GM13977 (cell line): ENCODE measurements around the gene PDE8A.

Source experiments
- DNase-seq: peaks from one replicate; pipeline ENCODE4 v3.0.0; 2012; ENCODE audit warnings: low spot score
- in situ Hi-C: fragments of 300-500 bp; cut with MboI; formaldehyde crosslinking; loops from one replicate; pipeline ENCODE4 v1.12.0; 2022; ENCODE audit warnings: low sequenced_read_pairs, low pct_unique_long_range_greater_than_20kb, mixed read lengths, inconsistent platforms; ENCODE audit not compliant: unreplicated experiment
- TF ChIP-seq, protein P1 (sequence below): IDR thresholded peaks from 2 replicates; pipeline ENCODE4 v1.5.1; 2012; ENCODE audit warnings: mild to moderate bottlenecking, control low read depth; ENCODE audit not compliant: insufficient read depth; ENCODE audit errors: extremely low read depth, missing control alignments

Gene PDE8A

DNA sequence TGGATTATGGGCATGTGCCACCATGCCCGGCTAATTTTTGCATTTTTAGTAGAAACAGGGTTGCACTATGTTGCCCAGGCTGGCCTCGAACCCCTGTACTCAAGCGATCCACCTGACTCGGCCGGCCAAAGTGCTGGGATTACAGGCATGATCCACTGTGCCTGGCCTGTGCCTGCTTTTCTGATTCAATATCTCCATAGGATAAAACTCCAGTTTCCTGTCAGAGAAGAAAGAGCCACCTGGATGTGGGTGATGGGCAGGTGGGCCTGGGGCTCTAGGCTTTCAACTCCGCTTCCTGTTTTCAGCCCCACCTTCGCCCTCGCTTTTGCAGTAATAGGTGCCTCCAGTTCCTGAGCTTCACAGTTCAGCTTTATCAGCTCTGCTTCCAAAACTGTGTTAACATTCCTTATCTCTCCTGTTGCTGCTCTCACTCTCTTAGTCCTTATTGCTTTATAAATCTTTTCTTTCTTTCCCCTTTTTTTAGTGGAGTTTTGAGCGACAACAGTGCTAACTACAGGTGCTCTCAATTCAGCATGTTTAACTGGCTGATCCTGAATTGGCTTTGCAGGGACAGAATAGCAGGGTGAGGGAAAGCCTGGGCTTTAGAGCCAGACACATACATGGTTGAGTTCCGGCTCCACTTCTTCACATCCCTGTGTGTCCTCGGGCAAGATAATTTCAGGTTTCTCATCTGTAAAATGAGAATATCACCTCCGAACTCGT is 21.1 kb upstream of the PDE8A start:
- no peak for DNase-seq
- in situ Hi-C loops: loop anchor here (25.0 kb wide), 1 partner anchor 177 kb away; no protein-coding TSS in a partner anchor
- TF ChIP-seq, protein P1, sequence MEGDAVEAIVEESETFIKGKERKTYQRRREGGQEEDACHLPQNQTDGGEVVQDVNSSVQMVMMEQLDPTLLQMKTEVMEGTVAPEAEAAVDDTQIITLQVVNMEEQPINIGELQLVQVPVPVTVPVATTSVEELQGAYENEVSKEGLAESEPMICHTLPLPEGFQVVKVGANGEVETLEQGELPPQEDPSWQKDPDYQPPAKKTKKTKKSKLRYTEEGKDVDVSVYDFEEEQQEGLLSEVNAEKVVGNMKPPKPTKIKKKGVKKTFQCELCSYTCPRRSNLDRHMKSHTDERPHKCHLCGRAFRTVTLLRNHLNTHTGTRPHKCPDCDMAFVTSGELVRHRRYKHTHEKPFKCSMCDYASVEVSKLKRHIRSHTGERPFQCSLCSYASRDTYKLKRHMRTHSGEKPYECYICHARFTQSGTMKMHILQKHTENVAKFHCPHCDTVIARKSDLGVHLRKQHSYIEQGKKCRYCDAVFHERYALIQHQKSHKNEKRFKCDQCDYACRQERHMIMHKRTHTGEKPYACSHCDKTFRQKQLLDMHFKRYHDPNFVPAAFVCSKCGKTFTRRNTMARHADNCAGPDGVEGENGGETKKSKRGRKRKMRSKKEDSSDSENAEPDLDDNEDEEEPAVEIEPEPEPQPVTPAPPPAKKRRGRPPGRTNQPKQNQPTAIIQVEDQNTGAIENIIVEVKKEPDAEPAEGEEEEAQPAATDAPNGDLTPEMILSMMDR: no peak

DNA sequence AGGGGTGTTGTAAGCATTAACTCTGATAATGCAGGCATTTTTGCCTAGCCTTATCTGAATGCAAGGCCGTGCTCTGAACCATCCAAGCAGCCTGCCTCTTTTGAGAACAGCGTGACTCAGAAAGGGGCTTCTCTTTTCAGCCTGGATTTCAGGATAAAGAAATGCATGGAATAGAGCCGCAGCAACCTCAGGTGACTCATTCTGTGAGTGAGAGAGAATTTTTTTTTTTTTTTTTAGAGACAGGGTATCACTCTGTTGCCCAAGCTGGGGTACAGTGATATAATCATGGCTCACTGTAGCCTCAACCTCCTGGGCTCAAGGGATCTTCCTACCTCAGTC is 20.6 kb upstream of the PDE8A start:
- TF ChIP-seq, protein P1: no peak
- in situ Hi-C loops: loop anchor here (25.0 kb wide), 1 partner anchor 176 kb away; no protein-coding TSS in a partner anchor

DNA sequence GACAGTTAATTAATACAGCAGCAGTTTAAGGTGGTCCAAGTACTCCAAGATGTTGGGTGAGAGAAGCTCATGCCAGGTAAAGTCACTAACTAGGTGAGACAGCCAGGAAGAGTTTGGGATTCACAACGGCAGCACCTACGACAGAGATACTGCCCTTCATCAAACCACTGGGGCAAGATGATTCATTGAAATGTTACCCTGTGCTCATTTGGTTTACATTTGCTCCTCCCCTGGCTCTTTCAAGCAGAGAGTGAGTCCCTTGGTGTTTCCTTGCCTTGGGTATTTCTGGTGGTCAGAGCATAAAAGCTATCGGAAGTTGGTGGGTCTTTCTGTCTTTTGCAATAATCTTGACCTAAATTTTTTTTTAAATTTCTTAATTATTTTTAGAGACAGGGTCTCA is 19.9 kb upstream of the PDE8A start:
- TF ChIP-seq, protein P1: no peak
- in situ Hi-C loops: loop anchor here (25.0 kb wide), 1 partner anchor 176 kb away; no protein-coding TSS in a partner anchor
- DNase-seq: no peak

More for the DNA sequence above, 20.6 kb upstream of the PDE8A start:
- DNase-seq: no peak

DNA sequence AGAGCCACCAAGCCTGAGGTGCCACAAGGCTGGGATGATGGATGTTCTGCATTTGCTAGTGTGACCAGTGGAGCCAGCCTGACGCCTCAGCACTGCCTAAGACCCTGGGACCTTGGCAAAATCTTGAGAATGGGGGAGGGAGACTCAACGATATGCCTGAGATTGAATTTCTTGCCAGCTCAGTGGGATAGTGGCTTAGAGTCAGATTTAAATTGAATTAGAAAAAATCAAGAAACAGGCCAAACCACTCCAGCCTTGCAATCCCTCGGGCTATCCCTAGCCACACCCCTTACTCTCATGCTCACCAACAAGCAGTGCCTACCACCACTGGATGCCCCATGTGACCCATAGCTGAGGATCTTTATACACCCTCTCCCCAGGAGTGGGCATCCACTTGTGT is 18.7 kb upstream of the PDE8A start:
- TF ChIP-seq, protein P1: no peak
- no peak for DNase-seq
- in situ Hi-C loops: loop anchor here (25.0 kb wide), 1 partner anchor 174 kb away; no protein-coding TSS in a partner anchor

DNA sequence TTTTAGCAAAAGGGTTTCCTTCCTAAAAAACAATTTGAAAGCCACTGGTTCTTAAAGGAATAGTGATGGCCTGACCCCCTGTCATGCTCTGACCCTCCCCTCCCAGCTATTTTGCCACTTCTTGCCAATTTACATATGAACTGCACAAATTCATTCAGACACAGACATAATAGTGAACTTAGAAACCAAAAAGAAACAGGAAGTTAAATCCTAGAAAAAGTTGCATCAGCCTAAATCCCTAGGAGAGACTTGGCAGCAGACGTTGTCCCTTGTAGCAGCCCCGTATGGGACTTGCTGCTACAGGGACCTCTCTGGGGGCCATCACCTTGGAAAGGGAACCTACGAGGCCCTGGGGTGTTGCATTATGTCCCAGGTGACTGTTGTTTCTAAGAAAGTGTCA is 14.3 kb upstream of the PDE8A start:
- in situ Hi-C loops: loop anchor here (25.0 kb wide), 1 partner anchor 170 kb away; no protein-coding TSS in a partner anchor
- TF ChIP-seq, protein P1: no peak
- DNase-seq: no peak

DNA sequence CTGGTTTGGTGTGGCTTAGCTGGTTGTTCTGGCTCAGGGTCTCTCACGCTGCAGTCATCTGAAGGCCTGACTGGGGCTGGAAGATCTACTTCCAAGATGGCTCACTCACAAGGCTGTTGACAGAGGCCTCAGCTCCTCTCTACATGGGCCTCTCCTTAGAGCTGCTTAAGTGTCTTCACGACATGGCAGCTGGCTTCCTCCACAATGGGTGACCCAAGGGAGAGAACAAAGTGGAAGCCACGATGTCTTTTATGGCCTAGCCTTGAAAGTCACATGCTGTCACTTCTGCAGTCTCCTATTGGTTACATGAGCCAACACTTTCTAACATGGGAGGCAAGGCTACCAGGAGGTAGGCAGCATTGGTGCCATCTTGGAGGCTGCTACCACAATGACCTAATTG is 13.4 kb upstream of the PDE8A start:
- DNase-seq: no peak
- TF ChIP-seq, protein P1: no peak
- in situ Hi-C loops: loop anchor here (25.0 kb wide), 1 partner anchor 169 kb away; no protein-coding TSS in a partner anchor
